Measurements from ENCODE around the gene ADCK2.
"Not testable (repeated sequence)": the region's sequence is repeated elsewhere in the genome, so short reads cannot be mapped to it uniquely, and the experiment has no call there.

The ADCK2 gene, protein sequence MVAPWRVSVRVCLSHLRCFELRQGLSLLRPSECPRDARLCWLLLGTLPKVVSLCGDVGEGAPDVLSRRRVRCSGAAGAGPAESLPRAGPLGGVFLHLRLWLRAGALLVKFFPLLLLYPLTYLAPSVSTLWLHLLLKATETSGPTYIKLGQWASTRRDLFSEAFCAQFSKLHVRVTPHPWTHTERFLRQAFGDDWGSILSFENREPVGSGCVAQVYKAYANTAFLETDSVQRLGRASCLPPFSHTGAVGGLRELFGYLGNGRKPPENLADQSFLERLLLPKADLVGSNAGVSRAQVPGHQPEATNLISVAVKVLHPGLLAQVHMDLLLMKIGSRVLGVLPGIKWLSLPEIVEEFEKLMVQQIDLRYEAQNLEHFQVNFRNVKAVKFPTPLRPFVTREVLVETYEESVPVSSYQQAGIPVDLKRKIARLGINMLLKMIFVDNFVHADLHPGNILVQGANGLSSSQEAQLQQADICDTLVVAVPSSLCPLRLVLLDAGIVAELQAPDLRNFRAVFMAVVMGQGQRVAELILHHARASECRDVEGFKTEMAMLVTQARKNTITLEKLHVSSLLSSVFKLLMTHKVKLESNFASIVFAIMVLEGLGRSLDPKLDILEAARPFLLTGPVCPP

DNA sequence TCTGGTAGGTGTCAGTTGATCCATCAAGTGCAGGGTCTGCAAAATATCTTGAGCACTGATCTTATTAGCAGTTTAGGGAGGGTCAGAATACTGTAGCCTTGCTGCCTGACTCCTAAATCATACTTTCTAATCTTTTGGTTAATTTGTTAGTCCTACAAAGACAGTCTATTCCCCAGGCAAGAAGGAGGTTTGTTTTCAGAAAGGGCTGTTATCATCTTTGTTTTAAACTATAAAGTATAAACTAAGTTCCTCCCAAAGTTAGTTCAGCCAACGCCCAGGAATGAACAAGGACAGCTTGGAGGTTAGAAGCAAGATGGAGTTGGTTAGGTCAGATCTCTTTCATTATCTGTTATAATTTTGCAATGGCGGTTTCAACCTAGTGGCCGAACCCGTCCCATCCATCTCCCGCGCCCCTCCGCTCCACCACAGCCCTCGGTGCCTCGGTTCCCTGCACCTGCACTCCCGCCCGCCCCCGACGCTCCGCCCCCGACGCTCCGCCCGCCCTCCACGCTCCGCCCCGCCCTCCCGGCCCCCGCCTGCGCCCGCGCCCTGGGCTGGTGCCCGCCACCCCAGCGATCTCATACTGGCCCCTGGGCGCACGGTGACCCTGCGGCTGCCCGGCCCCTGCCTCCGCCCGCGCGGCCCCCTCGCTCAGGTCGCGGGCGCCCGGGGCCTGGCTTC lies at the start of gene ADCK2:
TSS of gene ADCK2 (plus strand) at position 564 of the 681 bp plus-strand sequence. CDS start 386 bp downstream, outside the sequence.
- DNase-seq (ENCODE audit: low spot score) = peak; percentile 60

DNA sequence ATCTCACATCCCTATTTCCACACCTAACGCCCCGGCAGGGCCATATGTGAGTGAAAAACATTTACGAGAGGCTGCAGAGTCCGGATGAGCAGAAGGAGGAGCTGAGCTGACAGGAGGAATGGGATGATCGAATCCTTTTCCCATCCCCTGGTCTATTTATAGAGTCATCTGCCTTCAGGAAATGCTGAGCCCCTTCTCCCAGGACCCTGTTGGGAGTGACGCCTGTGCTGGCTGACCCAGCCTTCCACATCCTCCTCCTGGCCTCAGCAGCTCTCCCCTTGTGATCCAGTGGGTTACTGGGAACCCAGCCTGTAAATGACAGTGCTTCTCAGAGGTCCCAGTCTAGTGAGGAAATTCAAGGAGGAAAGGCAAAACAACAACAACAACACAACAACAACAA lies 48.8 kb upstream of the ADCK2 start:
- no peak for DNase-seq (ENCODE audit: low spot score)

DNA sequence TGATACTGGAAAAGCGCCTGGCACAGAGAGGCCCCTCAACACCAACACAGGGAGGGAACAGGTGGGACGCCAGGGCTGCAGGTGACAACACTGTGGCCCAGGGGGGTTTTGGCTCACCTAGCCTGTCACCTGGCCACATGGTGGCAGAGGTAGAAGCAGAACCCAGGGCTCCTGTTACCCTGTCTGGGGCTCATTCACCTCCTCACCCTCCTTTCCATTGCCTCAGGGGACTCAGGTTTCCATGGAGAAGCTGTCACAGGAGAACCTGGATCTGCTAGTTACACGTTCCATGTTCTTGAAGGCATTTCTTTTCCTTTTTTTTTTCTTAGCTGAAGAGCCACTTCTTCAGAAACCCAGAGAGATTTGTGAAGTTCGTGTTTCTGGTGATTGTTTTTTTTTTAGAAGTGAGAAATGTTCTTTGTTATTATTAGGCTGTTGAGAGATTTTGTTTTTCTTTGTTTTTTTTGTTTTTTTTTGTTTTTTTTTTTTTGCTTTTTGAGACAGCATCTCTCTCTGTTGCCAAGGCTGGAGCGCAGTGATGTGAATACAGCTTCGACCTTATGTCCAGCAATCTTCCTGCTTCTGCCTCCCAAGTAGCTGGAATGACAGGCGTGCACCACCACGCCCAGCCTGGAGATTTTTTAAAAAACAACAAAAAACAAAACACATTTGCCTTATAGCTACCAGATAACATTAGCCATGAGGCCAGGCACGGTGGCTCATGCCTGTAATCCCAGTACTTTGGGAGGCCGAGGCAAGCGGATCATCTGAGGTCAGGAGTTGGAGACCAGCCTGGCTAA lies 48.2 kb upstream of the ADCK2 start:
- no peak for DNase-seq (ENCODE audit: low spot score)

DNA sequence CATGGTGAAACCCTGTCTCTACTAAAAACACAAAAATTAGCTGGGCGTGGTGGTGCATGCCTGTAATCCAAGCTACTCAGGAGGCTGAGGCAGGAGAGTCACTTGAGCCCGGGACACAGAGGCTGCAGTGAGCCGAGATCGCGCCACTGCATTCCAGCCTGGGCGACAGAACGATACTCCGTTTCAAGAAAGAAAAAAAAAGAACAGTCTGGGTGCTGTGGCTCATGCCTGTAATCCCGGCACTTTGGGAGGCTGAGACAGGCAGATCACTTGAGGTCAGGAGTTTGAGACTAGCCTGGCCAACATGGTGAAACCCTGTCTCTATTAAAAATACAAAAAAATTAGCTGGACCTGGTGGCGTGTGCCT lies 47.6 kb upstream of the ADCK2 start:
- DNase-seq (ENCODE audit: low spot score) = not testable (repeated sequence)

DNA sequence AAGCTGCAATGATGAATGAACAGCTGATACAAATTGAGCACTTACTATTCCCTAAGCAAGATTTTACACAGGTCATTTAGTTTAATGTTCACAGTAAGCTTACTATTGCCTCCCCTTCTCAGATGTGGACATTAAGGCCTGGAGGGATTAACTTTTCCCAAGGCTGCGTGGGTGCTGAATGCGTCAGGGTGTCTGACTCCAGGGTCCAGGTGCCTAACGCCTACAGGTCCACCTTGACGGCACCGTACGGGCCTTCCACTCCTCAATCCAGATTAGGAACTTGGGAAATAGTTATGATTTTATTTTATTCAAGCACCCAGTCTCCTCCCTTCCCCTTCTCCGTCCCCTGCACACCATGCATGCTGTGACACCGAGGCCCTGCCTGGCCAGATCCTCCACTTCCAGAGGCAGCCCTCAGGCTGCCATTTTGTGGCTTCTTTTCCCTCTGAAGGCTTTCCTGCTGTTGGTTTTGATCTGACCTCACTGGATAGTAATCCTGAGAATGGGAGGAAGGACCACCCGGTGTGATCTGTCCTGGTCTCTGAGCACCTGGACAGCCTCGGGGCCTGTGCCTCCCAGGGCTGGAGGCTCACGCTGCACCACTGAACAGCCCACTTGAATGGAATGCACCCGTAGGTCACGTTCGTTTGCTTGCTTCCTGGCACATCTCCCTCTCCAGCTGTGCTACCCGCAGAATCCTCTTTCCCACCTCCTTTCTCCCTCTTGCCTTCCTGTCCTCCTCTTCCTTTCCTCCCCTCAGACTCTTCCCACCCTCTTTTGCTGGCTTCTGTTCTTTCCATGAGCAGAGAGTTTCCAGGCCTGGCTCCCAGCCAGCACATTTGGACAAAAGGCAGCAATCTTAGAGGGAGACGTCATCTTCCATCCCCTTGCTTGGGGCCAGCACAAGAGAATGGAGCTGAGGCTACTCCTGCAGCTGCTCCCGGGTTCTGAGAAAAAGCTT lies 46.6 kb upstream of the ADCK2 start:
- DNase-seq (ENCODE audit: low spot score) = no peak

DNA sequence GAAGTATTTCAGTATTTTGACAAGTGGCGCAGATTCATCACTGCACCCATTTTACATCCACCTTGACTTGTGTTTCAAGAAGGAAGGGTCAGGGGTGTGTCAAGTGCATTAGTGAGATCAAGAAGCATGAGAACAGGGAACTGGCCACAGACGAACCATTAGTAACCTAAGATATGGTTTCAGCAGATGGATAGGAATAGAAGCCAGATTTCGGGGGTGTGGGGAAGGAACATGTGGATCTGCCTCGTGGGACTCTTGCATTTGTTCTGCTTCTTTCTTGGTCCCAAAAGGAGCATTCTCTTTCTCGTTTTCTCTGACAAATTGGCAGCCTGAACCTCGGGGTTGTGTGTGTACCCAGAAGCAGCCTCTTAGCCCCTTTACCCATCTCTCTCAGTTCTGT lies 41.7 kb upstream of the ADCK2 start:
- DNase-seq (ENCODE audit: low spot score) = no peak

DNA sequence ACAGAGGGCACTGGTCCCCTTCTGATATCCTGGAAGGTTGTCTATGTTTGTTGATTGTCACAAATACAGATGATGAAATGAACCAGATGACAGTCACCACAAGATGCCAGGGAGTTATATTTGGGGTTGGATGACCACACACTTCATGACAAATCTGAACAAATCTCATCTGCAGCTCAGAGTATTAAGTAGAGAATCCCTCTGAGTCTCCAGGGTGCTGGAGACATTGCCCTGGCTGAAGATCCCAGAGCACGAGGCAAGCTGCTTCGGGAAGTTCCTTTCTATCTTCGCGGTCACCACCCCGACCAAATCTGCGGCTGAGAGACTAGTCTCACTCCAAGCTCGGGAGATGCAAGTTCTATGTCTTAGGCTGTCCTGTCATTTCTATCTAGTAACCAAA lies 41.1 kb upstream of the ADCK2 start:
- DNase-seq (ENCODE audit: low spot score) = no peak

DNA sequence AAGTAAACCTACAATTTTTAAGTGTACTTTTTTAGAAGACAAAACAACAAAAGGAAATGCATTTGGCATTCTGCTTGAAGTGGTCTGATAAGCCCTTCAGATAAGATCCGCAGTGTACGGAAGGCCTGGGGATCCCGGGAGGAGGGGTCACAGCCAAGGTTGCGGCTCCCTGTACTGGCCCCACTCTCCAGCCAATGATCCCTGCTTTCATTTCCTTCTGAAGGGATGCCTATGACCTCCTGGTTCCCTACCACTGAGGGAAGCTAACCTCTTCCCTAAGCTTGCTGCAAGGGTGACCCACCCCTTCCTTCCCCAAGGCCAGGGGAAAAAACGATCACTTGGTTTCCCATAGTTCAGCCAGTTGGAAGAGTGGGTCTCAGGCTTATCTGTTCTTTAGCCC lies 37.4 kb upstream of the ADCK2 start:
- no peak for DNase-seq (ENCODE audit: low spot score)

DNA sequence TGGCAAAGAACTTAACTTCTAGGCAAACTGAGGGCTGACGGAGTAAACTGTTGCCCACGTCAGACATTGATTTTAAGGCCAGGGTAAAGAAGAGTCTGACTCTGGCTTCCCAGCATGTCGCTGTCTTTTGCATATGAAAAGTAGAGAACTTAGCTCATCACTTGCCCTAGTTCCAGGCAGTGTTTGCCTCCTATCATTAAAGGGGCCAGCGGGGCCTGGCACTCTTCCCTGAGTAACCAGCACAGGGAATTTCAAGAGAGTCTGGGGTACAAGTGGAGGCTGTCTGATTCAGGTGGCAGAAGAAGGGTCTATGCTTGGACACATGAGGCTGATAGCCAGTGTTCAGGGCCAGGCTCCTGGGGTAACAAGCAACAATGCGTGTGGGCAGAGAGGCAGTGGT lies 36.9 kb upstream of the ADCK2 start:
- no peak for DNase-seq (ENCODE audit: low spot score)

DNA sequence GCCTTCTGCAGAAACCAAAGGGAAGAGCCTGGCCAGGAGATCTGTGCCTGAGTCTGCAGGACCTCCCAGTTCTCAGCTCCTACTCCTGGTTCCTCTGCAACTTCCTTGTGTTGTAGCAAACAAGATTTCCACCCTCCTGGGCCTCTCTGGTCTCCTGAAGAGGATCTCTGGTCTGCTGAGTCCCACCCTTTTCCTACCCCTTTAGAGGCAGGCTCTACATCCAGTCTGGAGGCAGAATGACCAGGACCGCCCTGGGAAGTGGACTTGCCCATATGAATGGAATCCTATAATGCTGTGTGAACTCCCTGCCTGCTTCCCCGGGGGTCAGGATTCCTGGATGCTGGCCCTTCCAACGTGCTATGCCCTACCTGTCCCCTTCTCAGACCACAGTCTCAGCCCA lies 35.3 kb upstream of the ADCK2 start:
- DNase-seq (ENCODE audit: low spot score) = no peak

DNA sequence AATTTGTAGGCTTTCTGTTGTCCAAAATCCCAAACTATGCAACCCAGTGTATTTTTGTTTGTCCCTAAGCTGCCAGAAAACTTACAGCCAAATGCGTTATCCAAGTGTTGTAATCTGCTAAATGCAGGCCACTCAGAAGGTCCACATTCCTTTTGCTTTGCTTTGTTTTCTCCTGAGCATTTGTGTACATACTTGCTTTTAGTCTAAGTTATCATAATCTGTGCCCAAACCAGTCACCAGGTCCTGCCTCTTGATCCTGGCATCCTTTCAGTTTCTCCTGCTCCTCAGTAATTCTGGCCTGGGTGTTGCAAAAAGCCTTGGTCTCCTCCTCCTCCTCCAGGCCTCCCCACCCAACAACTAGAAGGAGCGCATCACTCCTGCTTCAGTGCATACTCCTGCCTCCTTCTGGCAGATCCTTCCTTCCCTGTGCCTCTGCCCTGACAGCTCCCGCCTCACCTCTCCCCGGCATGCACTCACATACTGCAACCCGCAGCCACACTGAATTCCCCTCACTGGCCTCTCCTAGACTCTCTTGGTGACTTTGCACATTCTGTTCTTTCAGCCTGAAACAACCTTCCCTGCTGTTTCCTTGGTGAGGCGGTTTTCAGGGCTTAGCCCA lies 34.5 kb upstream of the ADCK2 start:
- no peak for DNase-seq (ENCODE audit: low spot score)

DNA sequence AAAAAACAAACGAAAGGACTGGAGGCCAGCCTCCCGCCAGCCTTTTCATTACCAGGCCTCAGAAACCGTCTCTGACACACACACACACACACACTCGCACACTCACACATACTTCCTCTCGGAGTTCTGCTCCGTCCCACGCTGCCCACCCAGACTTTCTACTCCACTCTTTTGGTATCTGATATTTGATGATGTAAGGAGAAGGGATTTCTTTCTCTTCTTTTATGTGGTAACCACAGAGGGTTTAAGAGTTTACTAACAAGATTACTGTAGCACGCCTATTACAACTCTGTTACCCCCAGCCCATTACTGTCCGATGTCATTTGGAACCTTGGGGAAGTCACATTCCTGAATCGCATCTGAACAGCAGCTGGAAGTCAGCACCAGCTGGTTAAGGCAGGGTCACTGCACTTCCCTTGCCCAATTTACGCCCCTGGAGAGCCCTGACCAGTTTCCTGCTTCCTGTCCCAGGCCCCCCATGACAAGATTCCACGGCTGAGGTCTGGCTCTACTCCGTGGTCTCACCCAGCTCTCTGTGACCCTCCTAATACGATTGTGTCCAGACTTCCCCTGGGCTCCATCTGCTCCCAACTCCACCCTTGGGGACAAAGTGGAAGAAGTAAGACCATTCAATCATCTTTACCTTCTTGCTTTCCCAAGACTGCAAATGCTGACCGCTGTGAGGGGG lies 33.2 kb upstream of the ADCK2 start:
- no peak for DNase-seq (ENCODE audit: low spot score)

DNA sequence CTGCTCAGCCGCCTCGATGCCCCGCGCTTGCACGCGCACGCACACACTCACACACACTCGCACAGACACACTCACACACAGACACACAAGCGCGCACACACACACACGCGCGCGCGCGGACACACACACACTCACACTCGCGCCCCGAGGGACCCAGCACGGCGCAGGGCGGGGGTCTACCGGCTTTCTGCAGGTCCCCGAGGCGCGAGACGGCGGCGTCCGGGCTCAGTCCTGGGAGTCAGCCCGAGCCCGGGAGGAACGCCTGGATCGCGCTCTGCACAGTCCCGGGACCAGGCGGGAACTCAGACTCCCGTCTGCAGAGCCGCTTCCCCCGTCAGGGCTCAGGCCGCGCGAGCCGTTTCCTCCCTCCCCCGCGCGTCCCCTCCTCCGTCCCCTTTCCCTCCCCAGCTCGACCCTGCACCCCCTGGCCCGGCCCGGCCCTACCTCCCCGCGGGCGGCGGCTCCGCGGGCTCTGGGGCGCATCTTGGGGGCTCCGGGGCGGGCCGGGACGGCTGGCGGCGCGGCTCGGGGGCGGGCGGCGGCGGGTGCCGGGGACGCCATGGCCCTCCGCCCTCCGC lies 32.6 kb upstream of the ADCK2 start:
- no peak for DNase-seq (ENCODE audit: low spot score)

DNA sequence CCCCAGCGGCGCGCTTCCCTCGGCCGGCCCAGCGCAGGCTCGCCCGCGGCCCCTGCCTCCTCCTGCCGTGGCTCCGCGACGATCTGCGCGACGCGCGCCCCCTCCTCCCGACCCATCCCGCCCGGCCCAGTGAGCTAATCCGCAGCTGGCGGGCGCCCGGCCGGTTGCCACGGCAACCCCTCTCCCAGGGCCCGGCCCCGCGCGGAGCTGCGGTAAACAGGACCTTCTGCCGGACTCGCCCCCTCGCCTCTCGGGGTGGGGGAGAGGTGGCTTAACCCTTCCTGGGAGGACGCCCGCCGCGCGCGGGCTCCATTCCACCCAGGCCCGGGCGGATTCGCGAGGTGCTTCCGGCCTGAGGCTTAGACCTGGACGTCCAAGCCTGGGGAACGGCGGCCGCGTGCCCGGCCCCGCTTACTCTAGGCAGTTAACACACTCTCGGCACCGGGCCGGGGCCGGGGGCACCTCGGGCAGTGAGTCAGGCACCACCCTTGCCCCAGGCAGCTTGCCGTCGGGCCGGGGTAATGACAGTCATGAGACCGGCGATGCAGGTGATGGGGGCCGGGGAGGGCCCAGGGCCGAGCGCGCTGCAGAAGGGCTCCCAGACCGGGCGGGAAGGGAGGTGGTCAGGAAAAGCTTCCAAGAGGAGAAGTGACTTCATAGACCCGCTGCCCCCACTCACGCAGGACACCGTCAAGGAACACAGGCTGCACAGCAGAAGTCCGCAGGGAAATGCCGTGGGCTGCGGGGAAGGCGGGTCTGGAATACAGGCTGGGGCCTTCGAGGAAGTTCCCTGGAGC lies 31.8 kb upstream of the ADCK2 start, which contains the start of gene DENND2A:
TSS of gene DENND2A (minus strand) at position 87 of the 797 bp plus-strand sequence. CDS start 38,416 bp downstream, outside the sequence.
- DNase-seq (ENCODE audit: low spot score) = no peak

DNA sequence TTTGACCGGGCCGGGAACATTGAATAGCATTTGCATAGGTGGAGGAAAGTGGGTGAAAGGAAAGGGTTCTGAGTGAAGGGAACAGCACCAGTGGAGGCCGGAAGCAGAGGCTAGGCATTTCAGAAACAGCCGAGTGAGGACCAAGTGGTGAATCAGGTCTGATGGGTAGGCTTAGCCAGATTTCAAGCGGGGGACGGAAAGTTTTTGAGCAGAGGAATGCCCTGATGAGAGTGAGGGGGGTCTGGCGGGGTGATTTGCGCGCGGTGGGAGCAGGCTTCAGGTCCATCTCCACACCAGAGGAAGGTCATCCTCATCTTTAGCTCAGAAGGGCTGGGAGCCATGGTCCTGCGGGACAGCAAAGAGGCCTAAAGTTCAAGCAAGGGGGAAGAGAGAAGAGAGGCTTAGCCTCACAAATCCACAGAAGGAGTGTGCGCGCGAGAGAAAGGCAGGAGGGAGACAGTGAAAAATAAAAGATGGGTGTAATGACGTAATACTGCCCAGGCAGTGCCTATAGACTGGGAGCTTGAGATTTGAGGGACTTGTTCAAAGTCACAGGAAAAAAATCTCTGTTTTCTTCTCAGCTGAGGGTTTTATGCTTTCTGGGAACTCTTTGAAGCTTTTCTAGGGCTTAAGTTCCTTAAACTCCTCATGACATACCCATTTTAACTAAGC lies 31.1 kb upstream of the ADCK2 start:
- DNase-seq (ENCODE audit: low spot score) = no peak

DNA sequence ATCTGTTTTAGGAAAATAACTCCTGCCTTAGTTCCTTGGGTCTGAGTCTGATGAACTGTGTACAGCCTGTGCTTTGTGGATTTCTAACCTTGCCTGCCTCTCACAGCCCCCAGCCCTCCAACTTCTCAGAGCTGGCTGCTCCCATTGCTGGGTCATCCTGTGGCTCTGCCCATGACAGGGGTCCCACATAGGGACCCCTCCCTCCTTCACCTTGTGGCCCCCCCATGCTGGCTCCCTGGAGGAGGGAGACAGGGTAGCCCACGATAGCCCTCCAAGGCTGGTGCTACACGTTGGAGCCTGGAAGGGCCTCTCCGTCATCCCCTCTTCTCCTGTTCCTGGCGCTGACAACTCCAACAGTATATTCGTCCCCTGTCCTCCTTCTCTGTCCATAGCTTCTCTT lies 29.3 kb upstream of the ADCK2 start:
- DNase-seq (ENCODE audit: low spot score) = no peak

DNA sequence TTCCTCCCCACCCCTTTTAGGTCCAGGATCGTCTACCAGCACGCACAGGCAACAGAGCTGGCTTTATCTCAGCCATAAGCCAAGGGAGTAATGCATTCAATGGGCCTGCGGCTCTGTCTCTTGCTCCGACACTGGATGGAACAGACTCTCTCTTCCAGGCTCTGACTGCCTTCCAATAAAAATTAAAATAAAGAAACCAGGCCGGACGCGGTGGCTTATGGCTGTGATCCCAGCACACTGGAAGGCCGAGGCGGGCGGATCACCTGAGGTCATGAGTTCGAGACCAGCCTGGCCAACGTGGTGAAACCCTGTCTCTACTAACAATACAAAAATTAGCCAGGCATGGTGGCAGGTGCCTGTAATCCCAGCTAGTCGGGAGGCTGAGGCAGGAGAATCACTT lies 28.0 kb upstream of the ADCK2 start:
- DNase-seq (ENCODE audit: low spot score) = not testable (repeated sequence)
